COLO668 (cell line): ENCODE results near the gene SLC2A3.
"Not testable (repeated sequence)": the region's sequence is repeated elsewhere in the genome, so short reads cannot be mapped to it uniquely, and the experiment has no call there.

Source experiments
- DNase-seq: peaks from one replicate; lab custom pipeline; 2025; ENCODE audit not compliant: unreplicated experiment; lab: John Stamatoyannopoulos, UW

The SLC2A3 gene

DNA sequence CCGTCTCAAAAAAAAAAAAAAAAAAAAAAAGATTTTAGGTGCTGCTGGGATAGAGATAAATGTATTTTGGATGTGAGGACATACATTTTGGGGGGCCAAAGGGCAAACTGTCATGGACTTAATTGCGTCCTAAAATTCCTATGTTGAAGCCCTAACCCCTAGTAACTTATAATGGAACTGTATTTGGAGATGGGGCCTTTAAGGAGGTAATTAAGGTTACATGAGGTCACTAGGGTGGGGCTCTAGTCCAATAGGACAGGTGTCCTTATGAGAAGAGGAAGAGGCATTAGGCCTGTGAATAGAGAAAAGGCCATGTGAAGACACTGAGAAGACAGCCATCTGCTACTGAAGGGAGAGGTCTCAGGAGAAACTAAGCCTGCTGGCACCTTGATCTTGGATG, 17.9 kb upstream of the SLC2A3 start:
- not testable (repeated sequence) for DNase-seq

DNA sequence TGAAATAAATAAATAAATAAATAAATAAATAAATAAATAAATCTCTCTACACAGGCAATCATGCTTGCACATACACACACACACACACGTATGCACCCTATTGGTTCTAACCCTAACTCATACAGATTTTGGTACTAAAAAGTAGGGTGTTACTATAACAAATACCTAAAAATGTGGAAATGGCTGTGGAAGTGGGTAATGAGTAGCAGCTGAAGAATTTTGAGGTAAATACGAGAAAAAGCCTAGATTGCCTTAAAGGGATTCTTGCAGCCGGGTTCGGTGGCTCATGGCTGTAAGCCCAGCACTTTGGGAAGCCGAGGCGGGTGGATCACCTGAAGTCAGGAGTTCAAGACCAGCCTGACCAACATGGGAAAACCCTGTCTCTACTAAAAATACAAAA, 15.7 kb upstream of the SLC2A3 start:
- DNase-seq = no peak

DNA sequence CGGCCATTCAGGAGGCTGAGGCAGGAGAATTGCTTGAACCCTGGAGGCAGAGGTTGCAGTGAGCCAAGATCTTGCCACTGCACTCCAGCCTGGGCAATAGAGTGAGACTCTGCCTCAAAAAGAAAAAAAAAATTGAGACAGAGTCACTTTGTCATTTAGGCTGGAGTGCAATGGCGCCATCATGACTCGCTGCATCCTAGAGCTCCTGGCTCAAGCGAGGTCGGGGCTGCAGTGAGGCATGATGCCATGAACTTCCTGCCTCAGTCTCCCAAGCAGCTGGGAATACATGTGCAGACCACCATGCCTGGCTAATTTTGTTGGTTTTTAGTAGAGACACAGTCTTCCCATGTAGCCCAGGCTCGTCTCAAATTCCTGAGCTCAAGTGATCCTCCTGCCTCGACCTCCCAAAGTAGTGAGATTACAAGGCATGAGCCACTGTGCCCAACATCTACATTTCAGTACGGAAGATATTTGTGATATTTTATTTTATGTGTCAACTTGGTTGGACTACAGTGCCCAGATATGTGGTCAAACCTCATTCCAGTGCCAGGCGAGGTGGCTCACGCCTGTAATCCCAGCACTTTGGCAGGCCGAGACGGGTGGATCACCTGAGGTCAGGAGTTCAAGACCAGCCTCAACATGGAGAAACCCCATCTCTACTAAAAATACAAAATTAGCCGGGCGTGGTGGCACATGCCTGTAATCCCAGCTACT, 14.4 kb upstream of the SLC2A3 start:
- DNase-seq = not testable (repeated sequence)

DNA sequence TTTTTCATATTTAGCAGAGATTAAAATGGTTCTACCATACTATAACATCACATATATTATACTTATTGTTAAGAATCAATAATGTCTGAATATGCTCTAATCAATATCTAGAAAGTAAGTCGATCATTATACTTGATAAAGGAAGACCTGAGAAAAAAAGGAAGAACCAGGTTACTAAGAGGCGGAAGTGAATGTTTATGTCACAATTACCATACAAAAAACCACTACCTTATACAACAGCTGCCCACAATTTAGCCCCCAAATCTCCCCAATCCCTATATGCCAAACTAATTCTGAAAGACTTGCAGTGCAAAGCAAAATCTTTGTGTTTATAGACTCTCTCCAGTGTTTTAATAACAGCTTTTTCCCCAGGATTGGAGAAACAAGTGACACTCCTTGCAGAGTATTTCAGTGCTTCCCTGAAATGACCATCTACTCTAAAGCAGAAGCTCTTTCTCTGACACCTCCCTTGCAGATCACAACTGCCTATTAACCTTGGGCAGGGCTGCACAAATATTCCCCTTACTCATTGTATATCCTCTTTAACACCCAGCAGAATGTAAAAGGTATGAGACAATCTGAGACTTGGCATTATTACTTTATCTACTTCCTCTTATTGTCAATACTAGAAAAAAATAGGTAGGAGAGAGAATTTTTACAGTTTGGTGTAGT, 12.7 kb upstream of the SLC2A3 start:
- no peak for DNase-seq

DNA sequence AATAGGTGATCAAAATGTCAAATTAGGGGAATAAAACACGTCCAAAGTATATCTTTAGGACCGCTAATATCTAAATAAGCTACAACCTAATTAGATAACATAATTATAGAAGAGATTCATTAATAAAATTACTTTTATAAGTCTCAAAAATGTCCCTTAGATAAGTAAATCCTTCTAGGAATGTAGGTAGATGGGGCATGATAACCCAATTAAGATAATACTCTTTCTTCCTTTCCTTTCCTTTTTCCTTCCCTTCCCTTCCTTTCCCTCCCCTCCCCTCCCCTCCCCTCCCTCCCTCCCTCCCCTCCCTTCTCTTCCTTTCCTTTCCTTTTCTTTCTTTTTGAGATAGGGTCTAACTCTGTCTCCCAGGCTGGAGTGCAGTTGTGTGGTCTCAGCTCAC, 11.0 kb upstream of the SLC2A3 start:
- no peak for DNase-seq

DNA sequence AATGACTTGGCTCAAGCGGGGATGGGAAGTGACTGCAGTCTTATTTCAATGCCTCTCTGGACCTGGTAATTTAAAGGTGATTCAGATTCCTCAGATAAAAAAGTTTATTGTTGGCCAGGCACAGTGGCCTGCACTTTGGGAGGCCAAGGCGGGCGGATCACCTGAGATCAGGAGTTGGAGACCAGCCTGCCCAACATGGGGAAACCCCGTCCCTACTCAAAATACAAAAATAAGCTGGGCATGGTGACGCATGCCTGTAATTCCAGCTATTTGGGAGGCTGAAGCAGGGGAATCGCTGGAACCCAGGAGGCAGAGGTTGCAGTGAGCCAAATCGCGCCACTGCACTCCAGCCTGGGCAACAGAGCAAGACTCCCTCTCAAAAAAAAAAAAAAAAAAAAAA, 8.8 kb upstream of the SLC2A3 start:
- DNase-seq = not testable (repeated sequence)

DNA sequence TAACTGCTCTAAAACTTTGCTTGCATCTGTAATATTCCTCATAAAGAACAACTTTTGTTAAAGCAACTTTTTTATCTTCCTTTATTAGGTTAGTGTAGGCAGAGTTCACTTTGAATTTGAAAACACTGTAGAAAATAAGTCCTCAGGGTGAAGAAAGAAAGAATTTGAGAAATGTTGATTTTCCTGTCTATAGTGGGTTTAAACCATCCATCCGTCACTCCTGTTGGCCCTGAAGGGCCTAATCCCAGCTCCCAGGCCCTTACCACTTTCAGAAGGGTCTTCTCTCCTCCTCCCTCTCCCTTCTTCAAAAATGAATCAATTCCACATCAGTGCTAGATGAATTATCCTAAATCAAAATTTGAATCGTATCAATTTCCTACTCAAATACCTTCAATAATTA, 4.9 kb upstream of the SLC2A3 start:
- no peak for DNase-seq

DNA sequence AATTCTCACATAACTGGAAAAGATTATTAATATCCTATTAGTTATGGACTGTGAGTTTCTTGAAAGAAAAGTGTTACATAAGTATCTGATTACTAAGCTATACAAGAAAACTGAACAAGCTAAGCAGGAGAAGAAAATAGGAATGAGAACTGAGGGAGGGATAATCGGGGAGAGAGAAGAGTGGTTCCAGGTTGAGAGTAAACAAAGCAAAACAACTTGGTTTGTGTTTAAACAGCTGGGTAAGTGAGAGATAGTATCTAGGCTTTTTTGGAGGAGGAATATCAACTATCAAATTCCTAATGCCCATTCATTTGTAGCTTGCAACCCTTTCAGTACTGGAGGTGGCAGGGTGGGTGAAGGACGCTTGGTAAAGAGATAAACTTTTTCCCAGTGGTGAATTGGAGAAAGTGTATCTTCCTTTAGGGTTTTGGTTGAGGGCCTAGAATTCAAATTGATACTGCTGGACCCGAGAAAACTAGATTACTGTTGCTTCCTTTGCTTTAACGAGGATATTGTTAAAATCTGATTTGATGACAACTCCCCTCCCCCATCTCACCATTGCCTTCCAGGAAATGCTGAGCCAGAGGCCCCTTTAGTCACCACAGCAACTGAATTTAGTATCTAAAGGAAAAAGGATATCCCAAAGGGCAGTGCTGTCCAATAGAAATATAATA, 2.0 kb upstream of the SLC2A3 start:
- DNase-seq = no peak

DNA sequence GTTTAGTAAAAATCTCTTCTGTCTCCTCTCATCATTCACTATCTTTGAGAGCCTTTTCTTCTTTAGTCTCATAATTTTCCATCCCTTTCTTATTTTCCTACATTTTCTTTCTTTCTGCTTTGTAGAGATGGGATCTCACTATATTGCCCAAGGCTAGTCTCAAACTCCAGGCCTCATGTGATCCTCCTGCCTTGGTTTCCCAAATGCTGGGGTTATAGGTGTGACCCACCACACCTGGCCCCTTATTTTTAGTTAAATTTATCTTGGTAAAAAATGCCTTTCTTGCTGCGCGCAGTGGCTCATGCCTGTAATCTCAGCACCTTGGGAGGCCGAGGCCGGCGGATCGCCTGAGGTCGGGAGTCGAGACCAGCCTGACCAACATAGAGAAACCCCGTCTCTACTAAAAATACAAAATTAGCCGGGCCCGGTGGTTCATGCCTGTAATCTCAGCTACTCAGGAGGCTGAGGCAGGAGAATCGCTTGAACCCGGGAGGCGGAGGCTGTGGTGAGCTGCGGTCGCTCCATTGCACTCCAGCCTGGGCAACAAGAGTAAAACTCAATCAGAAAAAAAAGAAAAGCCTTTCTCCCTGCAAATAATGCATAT, 996 bp downstream of the SLC2A3 start:
- no peak for DNase-seq

DNA sequence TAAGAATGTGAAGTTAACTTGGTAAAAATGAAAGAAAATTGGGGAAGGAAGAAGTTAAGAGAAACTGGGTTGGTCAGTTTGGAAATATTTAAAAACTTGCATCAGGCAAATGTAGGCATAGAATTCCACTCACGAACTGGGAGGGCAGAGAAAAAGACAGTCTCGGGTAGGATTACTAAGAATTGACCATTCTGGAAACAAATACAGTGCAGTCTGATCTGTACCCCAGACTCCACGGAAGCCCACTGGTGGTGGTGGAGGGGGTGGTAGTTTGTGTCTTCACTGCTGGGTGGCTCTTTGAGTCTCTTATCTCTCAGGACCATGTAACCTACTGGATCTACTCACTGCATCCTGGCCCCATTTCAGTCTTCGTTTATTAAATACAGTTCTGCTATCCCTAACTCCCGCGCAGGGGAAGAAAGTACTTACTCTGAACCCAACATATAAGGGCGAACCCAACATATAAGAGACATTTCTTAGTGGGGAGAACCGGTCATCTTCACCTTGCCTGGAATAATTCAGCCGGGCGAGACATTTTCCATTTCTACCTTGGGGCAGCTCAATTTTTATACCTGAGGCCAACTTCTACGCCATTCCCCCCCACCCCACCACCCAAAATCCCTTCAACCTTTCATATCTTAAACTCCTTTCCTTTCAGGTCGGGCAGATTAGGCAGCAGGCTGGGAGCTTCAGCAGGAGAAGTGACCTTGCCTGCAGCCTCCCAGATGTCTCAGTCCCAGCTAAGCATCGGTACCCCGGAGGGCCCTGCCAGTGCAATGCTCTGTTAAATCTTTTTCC, 1.7 kb downstream of the SLC2A3 start:
- DNase-seq = no peak

DNA sequence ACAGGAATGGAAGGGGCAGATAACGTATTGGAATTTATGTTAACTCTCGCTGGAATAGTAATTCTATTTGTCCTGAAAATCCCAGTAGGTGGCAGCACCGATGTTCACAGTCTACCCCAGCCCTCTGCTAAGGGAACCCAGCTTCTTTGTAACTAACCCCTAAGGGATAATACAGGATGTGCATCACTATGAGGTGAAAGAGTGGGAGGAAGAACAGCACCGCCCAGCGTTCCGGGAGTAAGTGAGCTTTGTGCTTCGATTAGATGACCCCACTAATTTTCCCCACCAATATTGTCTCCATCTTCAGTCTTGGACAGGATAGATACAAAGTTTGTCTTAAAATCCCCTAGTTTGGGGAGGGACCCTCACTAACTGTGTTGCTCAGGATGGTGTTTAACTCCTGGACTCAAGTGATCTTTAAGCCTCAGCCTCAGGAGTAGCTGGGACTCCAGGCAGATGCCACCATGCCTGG, 2.7 kb downstream of the SLC2A3 start:
- peak; percentile 7 for DNase-seq

DNA sequence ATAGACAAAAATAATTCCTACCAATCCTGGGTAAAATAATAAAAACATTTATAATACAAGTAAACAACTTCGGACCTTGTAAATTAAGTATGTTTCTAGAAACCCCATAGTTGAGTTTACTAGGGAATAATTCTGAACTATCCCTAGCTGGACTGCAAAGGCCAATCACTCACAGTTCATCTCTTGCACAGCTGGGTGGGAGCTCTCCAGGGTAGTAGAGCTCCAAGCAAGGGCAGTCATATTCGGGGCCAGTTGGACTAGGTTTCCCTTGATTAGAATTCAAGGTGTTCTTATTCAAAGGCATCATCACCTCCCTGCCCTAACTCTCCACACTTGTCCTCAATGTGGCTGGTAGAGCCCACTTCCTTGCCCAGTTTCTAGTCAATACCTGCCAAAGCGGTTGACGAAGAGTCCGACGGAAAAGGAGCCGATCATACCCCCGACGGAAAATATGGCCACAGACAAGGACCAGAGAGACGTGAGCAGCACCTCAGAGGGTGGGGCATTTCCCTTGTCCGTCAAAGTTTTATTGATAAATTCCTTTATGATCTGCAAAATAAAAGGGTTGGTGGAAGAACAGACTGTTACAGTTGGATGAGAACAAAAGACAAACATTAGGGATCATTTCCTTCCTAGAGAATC, 3.3 kb downstream of the SLC2A3 start:
- DNase-seq = not testable (repeated sequence)

DNA sequence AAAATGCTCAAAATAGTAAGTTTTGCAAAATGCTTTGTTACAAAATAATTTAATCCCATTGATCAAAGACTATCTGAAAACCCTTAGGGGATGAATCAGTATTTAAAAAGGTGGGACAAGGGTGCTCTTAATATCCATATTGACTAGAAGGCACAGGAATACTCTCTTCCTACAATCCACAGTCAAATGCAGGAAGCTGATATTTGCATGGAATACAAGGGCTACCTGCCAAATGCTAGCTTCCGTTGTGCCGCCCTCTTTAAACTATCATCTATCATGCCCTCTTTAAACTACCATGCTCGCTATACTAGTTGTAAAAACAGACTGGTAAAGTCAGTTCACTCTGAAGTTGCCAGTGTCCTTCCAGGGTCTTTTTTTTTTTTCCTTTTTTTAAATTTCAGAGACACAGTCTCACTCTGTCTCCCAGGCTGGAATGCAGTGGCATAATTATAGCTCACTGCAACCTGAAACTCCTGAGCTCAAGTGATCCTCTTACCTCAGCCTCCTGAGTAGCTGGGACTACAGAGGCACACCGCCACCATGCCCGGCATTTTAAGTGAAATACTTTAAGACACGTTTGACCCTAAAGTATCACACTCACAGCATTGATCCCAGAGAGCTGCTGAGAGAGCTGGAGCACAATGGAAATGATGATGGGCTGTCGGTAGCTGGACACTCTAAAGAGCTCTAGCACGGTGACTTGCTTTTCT, 6.7 kb downstream of the SLC2A3 start:
- no peak for DNase-seq

DNA sequence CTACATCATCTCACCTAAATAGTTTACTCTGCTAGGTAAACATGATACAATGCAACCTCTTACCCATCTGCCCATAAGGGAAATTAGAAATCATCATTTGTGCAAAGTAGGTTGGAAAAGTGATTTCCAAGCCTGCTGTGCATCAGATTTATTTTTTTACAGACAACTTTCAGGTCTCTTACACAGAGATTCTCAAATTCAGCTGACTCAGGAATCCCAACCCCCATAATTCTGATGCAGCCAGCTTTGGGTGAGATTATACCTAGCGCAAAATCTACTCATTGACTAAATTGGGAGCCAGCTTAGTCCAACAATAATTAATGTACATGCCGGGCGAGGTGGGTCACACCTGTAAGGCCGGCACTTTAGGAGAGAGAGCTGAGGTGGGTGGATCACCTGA, 8.5 kb downstream of the SLC2A3 start:
- DNase-seq = no peak

DNA sequence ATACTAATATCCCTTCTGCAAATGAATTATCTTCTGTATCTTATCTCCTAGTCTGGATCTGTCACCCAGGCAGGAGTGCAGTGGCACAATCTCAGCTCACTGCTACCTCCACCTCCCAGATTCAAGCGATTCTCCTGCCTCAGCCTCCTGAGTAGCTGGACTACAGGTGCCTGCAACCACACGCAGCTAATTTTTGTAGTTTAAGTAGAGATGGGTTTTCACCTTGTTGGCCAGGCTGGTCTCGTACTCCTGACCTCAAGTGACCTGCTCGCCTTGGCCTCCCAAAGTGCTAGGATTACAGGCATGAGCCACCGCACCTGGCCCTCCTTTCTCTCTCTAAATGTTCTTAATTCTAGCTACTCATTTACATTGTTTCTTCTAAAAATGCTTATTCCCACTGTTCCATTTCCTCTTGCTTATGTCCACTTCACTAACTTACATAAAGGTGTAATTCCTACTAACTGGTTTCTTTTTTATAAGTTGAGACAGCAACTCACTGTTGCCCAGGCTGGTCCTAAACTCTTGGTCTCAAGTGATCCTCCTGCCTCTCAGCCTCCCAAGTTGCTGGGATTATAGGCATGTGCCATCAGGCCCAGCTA, 9.8 kb downstream of the SLC2A3 start:
- DNase-seq = not testable (repeated sequence)

DNA sequence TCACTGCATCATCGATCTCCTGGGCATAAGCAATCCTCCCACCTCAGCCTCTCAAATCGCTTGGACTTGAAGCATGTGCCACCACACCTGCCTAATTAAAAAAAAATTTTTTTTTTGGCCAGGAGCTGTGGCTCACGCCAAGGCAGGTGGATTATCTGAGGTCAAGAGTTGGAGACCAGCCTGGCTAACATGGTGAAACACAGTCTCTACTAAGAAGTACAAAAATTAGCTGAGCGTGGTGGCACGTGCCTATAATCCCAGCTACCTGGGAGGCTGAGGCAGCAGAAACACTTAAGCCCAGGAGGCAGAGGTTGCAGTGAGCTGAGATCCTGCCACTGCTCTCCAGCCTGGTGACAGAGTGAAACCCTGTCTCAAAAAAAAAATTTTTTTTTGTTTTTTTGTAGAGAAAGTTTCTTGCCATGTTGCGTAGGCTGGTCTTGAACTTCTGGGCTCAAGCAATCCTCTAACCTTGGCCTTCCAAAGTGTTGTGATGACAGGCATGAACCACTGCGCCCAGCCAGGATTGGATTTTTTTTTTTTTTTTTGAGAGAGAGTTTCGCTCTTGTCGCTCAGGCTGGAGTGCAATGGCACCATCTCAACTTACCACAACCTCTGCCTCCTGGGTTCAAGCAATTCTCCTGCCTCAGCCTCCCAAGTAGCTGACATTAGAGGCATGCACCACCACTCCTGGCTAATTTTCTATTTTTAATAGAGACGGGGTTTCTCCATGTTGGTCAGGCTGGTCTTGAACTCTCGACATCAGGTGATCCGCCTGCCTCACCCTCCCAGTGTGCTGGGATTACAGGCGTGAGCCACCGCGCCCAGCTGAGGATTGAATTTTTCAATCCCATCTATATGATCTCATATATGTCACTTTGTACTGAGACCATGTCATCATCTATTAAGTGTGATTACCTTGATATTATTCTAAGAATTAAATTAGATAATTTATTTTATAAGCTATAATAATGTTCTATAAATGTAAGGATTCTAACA, 12.4 kb downstream of the SLC2A3 start:
- DNase-seq = no peak

DNA sequence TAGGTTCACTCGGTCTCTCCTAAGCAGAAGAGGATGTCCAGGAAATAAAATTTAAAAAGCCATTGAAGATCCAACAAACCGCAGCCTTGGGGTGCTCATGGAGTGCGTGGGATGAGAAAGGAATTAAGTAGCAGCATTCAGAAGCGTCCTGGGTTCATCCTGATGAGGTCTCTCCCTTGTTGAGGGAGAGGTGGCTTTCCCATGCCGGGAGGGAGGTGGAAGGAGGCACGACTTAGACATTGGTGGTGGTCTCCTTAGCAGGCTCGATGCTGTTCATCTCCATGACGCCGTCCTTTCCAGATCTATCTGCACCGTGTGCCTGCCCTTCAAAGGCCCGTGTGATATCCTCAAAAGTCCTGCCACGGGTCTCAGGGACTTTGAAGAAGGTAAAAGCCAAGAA, 14.8 kb downstream of the SLC2A3 start:
- DNase-seq = not testable (repeated sequence)

DNA sequence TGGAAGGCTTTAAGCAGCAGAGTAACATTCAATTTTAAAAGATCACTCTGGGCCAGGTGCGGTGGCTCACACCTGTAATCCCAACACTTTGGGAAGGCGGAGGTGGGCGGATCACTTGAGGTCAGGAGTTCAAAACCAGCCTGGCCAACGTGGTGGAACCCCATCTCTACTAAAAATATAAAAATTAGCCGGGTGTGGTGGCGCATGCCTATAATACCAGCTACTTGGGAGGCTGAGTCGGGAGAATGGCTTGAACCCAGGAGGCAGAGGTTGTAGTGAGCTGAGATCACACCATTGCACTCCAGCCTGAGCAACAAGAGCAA, 17.8 kb downstream of the SLC2A3 start:
- DNase-seq = not testable (repeated sequence)
